Activated CD8-positive, alpha-beta memory T cell treated with anti-CD3 and anti-CD28 coated beads, Interleukin-2, amount 50 U/mL, for 24 hours (primary cell): ENCODE results near the gene MOCS3.
A peak's percentile ranks its signal among the peaks of the same experiment; 100 is the strongest.
"Not testable (repeated sequence)": the region's sequence is repeated elsewhere in the genome, so short reads cannot be mapped to it uniquely, and the experiment has no call there.

Experiments used
- DNase-seq: peaks from one replicate; pipeline ENCODE4 v3.0.0-alpha.2; 2020; ENCODE audit errors: extremely low read depth

Gene MOCS3

GRCh38 chr20:50932016-50932485, 26.6 kb upstream of the MOCS3 start:
- DNase-seq: no peak

- no peak for DNase-seq
Measured at GRCh38 chr20:50932691-50933280, 25.8 kb upstream of the MOCS3 start.

GRCh38 chr20:50933589-50933988, 25.0 kb upstream of the MOCS3 start:
- DNase-seq: no peak

- no peak for DNase-seq
Measured at GRCh38 chr20:50943069-50943468, 15.5 kb upstream of the MOCS3 start.

GRCh38 chr20:50948132-50948785, 10.4 kb upstream of the MOCS3 start:
- DNase-seq: no peak

- no peak for DNase-seq
Measured at GRCh38 chr20:50953196-50953595, 5.4 kb upstream of the MOCS3 start.

- DNase-seq: no peak
Measured at GRCh38 chr20:50953821-50954220, 4.8 kb upstream of the MOCS3 start.

- DNase-seq: no peak
Measured at GRCh38 chr20:50957276-50957675, 1.3 kb upstream of the MOCS3 start.

GRCh38 chr20:50957798-50958614, 612 bp upstream of the MOCS3 start, which contains the start of gene DPM1:
Gene DPM1 (minus strand): TSS chr20:50958532. CDS start chr20:50958523, 9 bp downstream.
- DNase-seq: peak; percentile 77

GRCh38 chr20:50959543-50960126, 1.0 kb downstream of the MOCS3 start:
- DNase-seq: no peak

- DNase-seq: no peak
Measured at GRCh38 chr20:50967586-50967985, 9.0 kb downstream of the MOCS3 start.

- DNase-seq: no peak
Measured at GRCh38 chr20:50968289-50968688, 9.7 kb downstream of the MOCS3 start.

- no peak for DNase-seq
Measured at GRCh38 chr20:50969435-50969834, 10.8 kb downstream of the MOCS3 start.

GRCh38 chr20:50969912-50970311, 11.3 kb downstream of the MOCS3 start:
- DNase-seq: no peak

GRCh38 chr20:50975701-50976330, 17.2 kb downstream of the MOCS3 start:
- no peak for DNase-seq

GRCh38 chr20:50977066-50978021, 18.7 kb downstream of the MOCS3 start:
- DNase-seq: no peak

GRCh38 chr20:50978533-50978932, 19.9 kb downstream of the MOCS3 start:
- not testable (repeated sequence) for DNase-seq

- no peak for DNase-seq
Measured at GRCh38 chr20:50980071-50980681, 21.6 kb downstream of the MOCS3 start.

GRCh38 chr20:50980851-50981713, 22.5 kb downstream of the MOCS3 start:
- peak; percentile 42 for DNase-seq
